Neural progenitor cell (in vitro differentiated cells): ENCODE results near the gene HOMER2. TPM values are rescaled to one million over a fixed set of nuclear protein-coding genes. Genes with fewer than 3 reads are reported as not detected.

ENCODE experiments used
- DNase-seq: peaks from one replicate; pipeline ENCODE4 v3.0.0-alpha.2; 2016; ENCODE audit warnings: low spot score
- H2AFZ ChIP-seq: fragments of 200-600 bp; sonication (generic); replicated peaks from 2 replicates; pipeline ENCODE4 v1.6.1; 2016; ENCODE audit warnings: antibody characterized with exemption
- H3F3A ChIP-seq: fragments of 200-600 bp; sonication (generic); 2 replicates; pipeline ENCODE4 v1.6.1; 2016; ENCODE audit warnings: antibody characterized with exemption, low read depth
- H3K27ac ChIP-seq: fragments of 200-600 bp; sonication (generic); 2 replicates; pipeline ENCODE4 v1.5.1; 2016; ENCODE audit warnings: mild to moderate bottlenecking
- H3K27me3 ChIP-seq: fragments of 200-600 bp; sonication (generic); 2 replicates; pipeline ENCODE4 v1.6.1; 2016; ENCODE audit warnings: mild to moderate bottlenecking, moderate library complexity
- H3K36me3 ChIP-seq: fragments of 200-600 bp; sonication (generic); 2 replicates; pipeline ENCODE4 v1.5.1; 2016
- H3K4me1 ChIP-seq: fragments of 200-600 bp; sonication (generic); 2 replicates; pipeline ENCODE4 v1.6.1; 2016; ENCODE audit warnings: mixed run types
- H3K4me2 ChIP-seq: fragments of 200-600 bp; sonication (generic); 2 replicates; pipeline ENCODE4 v1.6.1; 2016
- H3K4me3 ChIP-seq: fragments of 200-600 bp; sonication (generic); 2 replicates; pipeline ENCODE4 v1.5.1; 2016
- H3K79me2 ChIP-seq: fragments of 200-600 bp; sonication (generic); 2 replicates; pipeline ENCODE4 v1.6.1; 2016; ENCODE audit warnings: low read depth
- H3K9ac ChIP-seq: fragments of 200-600 bp; sonication (generic); 2 replicates; pipeline ENCODE4 v1.6.1; 2016
- H3K9me3 ChIP-seq: fragments of 200-600 bp; sonication (generic); 2 replicates; pipeline ENCODE4 v1.5.1; 2016; ENCODE audit warnings: low read depth
- H4K20me1 ChIP-seq: fragments of 200-600 bp; sonication (generic); 2 replicates; pipeline ENCODE4 v1.6.1; 2016; ENCODE audit warnings: low read depth
- H3K27ac Mint-ChIP-seq: 3 replicates; pipeline ENCODE4 v1.8.0; 2021; ENCODE audit warnings: mixed read lengths
- H3K27me3 Mint-ChIP-seq: 2 replicates; pipeline ENCODE4 v1.8.0; 2022; ENCODE audit warnings: low read depth, mild to moderate bottlenecking, inconsistent platforms, moderate library complexity, mixed read lengths; ENCODE audit not compliant: insufficient read depth
- H3K36me3 Mint-ChIP-seq: 3 replicates; pipeline ENCODE4 v1.8.0; 2021; ENCODE audit warnings: mixed read lengths
- H3K4me1 Mint-ChIP-seq: 3 replicates; pipeline ENCODE4 v1.8.0; 2021; ENCODE audit warnings: mixed read lengths
- H3K4me3 Mint-ChIP-seq: 3 replicates; pipeline ENCODE4 v1.8.0; 2021; ENCODE audit warnings: mild to moderate bottlenecking, moderate library complexity, mixed read lengths
- H3K9me3 Mint-ChIP-seq: 3 replicates; pipeline ENCODE4 v1.8.0; 2020; ENCODE audit warnings: mixed read lengths
- CTCF ChIP-seq: fragments of 200-600 bp; sonication (generic); IDR thresholded peaks from 2 replicates; pipeline ENCODE4 v1.5.1; 2017; ENCODE audit warnings: antibody characterized with exemption, mild to moderate bottlenecking
- EZH2 ChIP-seq: fragments of 200-600 bp; sonication (generic); IDR thresholded peaks from 2 replicates; pipeline ENCODE4 v1.6.1; 2017; ENCODE audit warnings: antibody characterized with exemption, mild to moderate bottlenecking, moderate library complexity
- EZH2phosphoT487 ChIP-seq: fragments of 200-600 bp; sonication (generic); IDR thresholded peaks from 2 replicates; pipeline ENCODE4 v1.6.1; 2017; ENCODE audit warnings: antibody characterized with exemption
- total RNA-seq: library from RNA; depleted of rRNA; stranded (reverse); fragments of >200 nt; gene quantifications from 2 replicates; pipeline ENCODE4 v1.2.3, GENCODE V29; 2015; ENCODE audit warnings: low replicate concordance

HOMER2 gene
- total RNA-seq, 1 donor from 2014 or later, result 259 TPM

GRCh38 chr15:82909080-82909815 is 43.3 kb downstream of the HOMER2 start:
- Histone ChIP-seq H3K27ac (no peak overlapping the region), H3K27me3 (no peaks in the 10 kb centered on the region), H3K36me3 (no peaks in the 10 kb centered on the region), H3K4me2 (no peak overlapping the region), H2AFZ (no peak overlapping the region), H3K4me1 (no peaks in the 10 kb centered on the region), H3K9me3 (no peaks in the 10 kb centered on the region), H3F3A (no peaks in the 10 kb centered on the region), H4K20me1 (no peaks in the 10 kb centered on the region), H3K79me2 (no peaks in the 10 kb centered on the region), H3K4me3 (no peak overlapping the region), H3K9ac (no peak overlapping the region)
- Mint-ChIP-seq H3K27ac (no peak overlapping the region), H3K4me3 (no peak overlapping the region), H3K4me1 (peaks cover 3% of the 10 kb centered on the region), H3K27me3 (no peaks in the 10 kb centered on the region), H3K9me3 (peaks cover 9% of the 10 kb centered on the region), H3K36me3 (peaks cover 6% of the 10 kb centered on the region)
- DNase-seq, result no peak
- TF ChIP-seq EZH2phosphoT487, result no peak
- no peak for TF ChIP-seq EZH2
- TF ChIP-seq CTCF, result no peak

- no peak overlapping the region for H2AFZ ChIP-seq
Measured at GRCh38 chr15:82907350-82907749, 45.2 kb downstream of the HOMER2 start.

GRCh38 chr15:82904574-82904973 is 47.9 kb downstream of the HOMER2 start:
- no peak overlapping the region for H3K4me2 ChIP-seq
- no peaks in the 10 kb centered on the region for H3K79me2 ChIP-seq
- H3F3A ChIP-seq, result no peaks in the 10 kb centered on the region
- H3K4me3 ChIP-seq, result no peak overlapping the region
- no peak for DNase-seq
- H2AFZ ChIP-seq, result no peak overlapping the region
- no peaks in the 10 kb centered on the region for H3K4me1 Mint-ChIP-seq
- H3K9ac ChIP-seq, result no peak overlapping the region
- H3K27ac Mint-ChIP-seq, result no peak overlapping the region
- no peaks in the 10 kb centered on the region for H4K20me1 ChIP-seq
- no peaks in the 10 kb centered on the region for H3K4me1 ChIP-seq
- H3K27me3 ChIP-seq, result no peaks in the 10 kb centered on the region
- peaks cover 9% of the 10 kb centered on the region for H3K9me3 Mint-ChIP-seq
- no peaks in the 10 kb centered on the region for H3K9me3 ChIP-seq
- H3K27ac ChIP-seq, result no peak overlapping the region
- H3K27me3 Mint-ChIP-seq, result no peaks in the 10 kb centered on the region
- H3K4me3 Mint-ChIP-seq, result no peak overlapping the region
- TF ChIP-seq EZH2phosphoT487, result no peak
- no peaks in the 10 kb centered on the region for H3K36me3 ChIP-seq
- peaks cover 6% of the 10 kb centered on the region for H3K36me3 Mint-ChIP-seq

More at GRCh38 chr15:82907350-82907749, 45.2 kb downstream of the HOMER2 start:
- H3K27me3 Mint-ChIP-seq, result no peaks in the 10 kb centered on the region
- peaks cover 9% of the 10 kb centered on the region for H3K9me3 Mint-ChIP-seq
- no peak for DNase-seq
- H3K4me3 Mint-ChIP-seq, result no peak overlapping the region
- H3K36me3 ChIP-seq, result no peaks in the 10 kb centered on the region
- H3K79me2 ChIP-seq, result no peaks in the 10 kb centered on the region
- H4K20me1 ChIP-seq, result no peaks in the 10 kb centered on the region
- H3K4me2 ChIP-seq, result no peak overlapping the region
- H3K27ac Mint-ChIP-seq, result no peak overlapping the region
- no peaks in the 10 kb centered on the region for H3K9me3 ChIP-seq
- no peaks in the 10 kb centered on the region for H3F3A ChIP-seq
- no peak overlapping the region for H3K27ac ChIP-seq
- H3K4me3 ChIP-seq, result no peak overlapping the region
- H3K27me3 ChIP-seq, result no peaks in the 10 kb centered on the region
- peaks cover 6% of the 10 kb centered on the region for H3K36me3 Mint-ChIP-seq
- TF ChIP-seq EZH2, result no peak
- TF ChIP-seq EZH2phosphoT487, result no peak
- H3K4me1 Mint-ChIP-seq, result peaks cover 3% of the 10 kb centered on the region
- H3K4me1 ChIP-seq, result no peaks in the 10 kb centered on the region
- no peak overlapping the region for H3K9ac ChIP-seq

- Mint-ChIP-seq H3K4me3 (no peak overlapping the region), H3K27me3 (no peaks in the 10 kb centered on the region), H3K36me3 (no peaks in the 10 kb centered on the region), H3K4me1 (peaks cover 7% of the 10 kb centered on the region), H3K9me3 (peaks cover 2% of the 10 kb centered on the region), H3K27ac (no peak overlapping the region)
- H3K4me2 ChIP-seq, result no peak overlapping the region
- H3K36me3 ChIP-seq, result no peaks in the 10 kb centered on the region
- DNase-seq, result no peak
- TF ChIP-seq EZH2phosphoT487, result no peak
- TF ChIP-seq EZH2, result no peak
- no peak for TF ChIP-seq CTCF
- H3K27me3 ChIP-seq, result no peaks in the 10 kb centered on the region
- no peaks in the 10 kb centered on the region for H3K4me1 ChIP-seq
- no peaks in the 10 kb centered on the region for H3K9me3 ChIP-seq
- no peak overlapping the region for H2AFZ ChIP-seq
- H4K20me1 ChIP-seq, result no peaks in the 10 kb centered on the region
- no peak overlapping the region for H3K9ac ChIP-seq
- no peaks in the 10 kb centered on the region for H3K79me2 ChIP-seq
- no peaks in the 10 kb centered on the region for H3F3A ChIP-seq
- no peak overlapping the region for H3K27ac ChIP-seq
- H3K4me3 ChIP-seq, result no peak overlapping the region
Measured at GRCh38 chr15:82903511-82903910, 49.0 kb downstream of the HOMER2 start.
